ENCODE measurements around the gene PLEKHG3. TPM values are rescaled to one million over a fixed set of nuclear protein-coding genes. Genes with fewer than 3 reads are reported as not detected.

PLEKHG3 gene
- total RNA-seq, 3 donors from 2014 or later, result 18.7 to 31.5 (median 30.3) TPM

- H3K4me1 ChIP-seq, result no peaks in the 10 kb centered on the region
- no peaks in the 10 kb centered on the region for H3K36me3 ChIP-seq
- no peaks in the 10 kb centered on the region for H3K27me3 ChIP-seq
- no peak for TF ChIP-seq POLR2A (IDR thresholded peaks at IDR 0.05)
- TF ChIP-seq POLR2AphosphoS5 (IDR thresholded peaks at IDR 0.05), result no peak
- TF ChIP-seq CTCF (IDR thresholded peaks at IDR 0.05), result no peak
- no peak overlapping the region for H3K4me3 ChIP-seq
- H3K27ac ChIP-seq, result peak overlapping the region; percentile 78 to 83
- no peak for DNase-seq (ENCODE audit: low spot score in 2 of 2)
- H3K9me3 ChIP-seq, result no peaks in the 10 kb centered on the region
- intact Hi-C loops (cut with DNase I; ENCODE audit: low total_unique reads), result no loop called here
Observed at GRCh38 chr14:64680714-64681065, 23.5 kb upstream of the PLEKHG3 start.

GRCh38 chr14:64681796-64682710 lies 22.2 kb upstream of the PLEKHG3 start:
- Histone ChIP-seq H3K27me3 (no peaks in the 10 kb centered on the region), H3K9me3 (no peaks in the 10 kb centered on the region), H3K36me3 (no peaks in the 10 kb centered on the region), H3K4me3 (no peak overlapping the region), H3K27ac (peak overlapping the region; percentile 60 to 83), H3K4me1 (no peaks in the 10 kb centered on the region)
- TF ChIP-seq POLR2AphosphoS5 (IDR thresholded peaks at IDR 0.05), result peak in 2 of 3 donors; percentile 7 to 17
- no peak for TF ChIP-seq CTCF (IDR thresholded peaks at IDR 0.05)
- DNase-seq (ENCODE audit: low spot score in 2 of 2), result peak in 1 of 2 donors; percentile 39
- intact Hi-C loops (cut with DNase I; ENCODE audit: low total_unique reads), result no loop called here

- H3K36me3 ChIP-seq, result no peaks in the 10 kb centered on the region
- intact Hi-C loops (cut with DNase I; ENCODE audit: low total_unique reads), result no loop called here
- no peaks in the 10 kb centered on the region for H3K4me1 ChIP-seq
- no peaks in the 10 kb centered on the region for H3K27me3 ChIP-seq
- TF ChIP-seq POLR2AphosphoS5 (IDR thresholded peaks at IDR 0.05) (no peak), POLR2A (IDR thresholded peaks at IDR 0.05) (no peak), CTCF (IDR thresholded peaks at IDR 0.05) (no peak)
- no peak for DNase-seq (ENCODE audit: low spot score in 2 of 2)
- H3K27ac ChIP-seq, result peak overlapping the region; percentile 60 to 83
- no peaks in the 10 kb centered on the region for H3K9me3 ChIP-seq
- H3K4me3 ChIP-seq, result no peak overlapping the region
Observed at GRCh38 chr14:64682843-64683242, 21.4 kb upstream of the PLEKHG3 start.

- Histone ChIP-seq H3K36me3 (no peaks in the 10 kb centered on the region), H3K27me3 (no peaks in the 10 kb centered on the region), H3K9me3 (no peaks in the 10 kb centered on the region), H3K4me1 (no peaks in the 10 kb centered on the region), H3K27ac (peak overlapping the region; percentile 70 to 83), H3K4me3 (no peak overlapping the region)
- DNase-seq (ENCODE audit: low spot score in 2 of 2), result no peak
- no peak for TF ChIP-seq CTCF (IDR thresholded peaks at IDR 0.05)
- TF ChIP-seq POLR2A (IDR thresholded peaks at IDR 0.05), result no peak
- no peak for TF ChIP-seq POLR2AphosphoS5 (IDR thresholded peaks at IDR 0.05)
- intact Hi-C loops (cut with DNase I; ENCODE audit: low total_unique reads), result no loop called here
Observed at GRCh38 chr14:64683264-64683663, 21.0 kb upstream of the PLEKHG3 start.

- no peak for DNase-seq (ENCODE audit: low spot score in 2 of 2)
- Histone ChIP-seq H3K27ac (peak overlapping the region; percentile 70 to 83), H3K4me3 (no peak overlapping the region), H3K9me3 (no peaks in the 10 kb centered on the region), H3K27me3 (no peaks in the 10 kb centered on the region), H3K36me3 (no peaks in the 10 kb centered on the region), H3K4me1 (no peaks in the 10 kb centered on the region)
- TF ChIP-seq POLR2AphosphoS5 (IDR thresholded peaks at IDR 0.05) (no peak), CTCF (IDR thresholded peaks at IDR 0.05) (no peak), POLR2A (IDR thresholded peaks at IDR 0.05) (no peak)
- intact Hi-C loops (cut with DNase I; ENCODE audit: low total_unique reads), result no loop called here
Observed at GRCh38 chr14:64684091-64684490, 20.1 kb upstream of the PLEKHG3 start.
